CD4-positive, alpha-beta T cell treated with Interleukin-12 subunit alpha and Interleukin-12 subunit beta, for 1 hour (primary cell): ENCODE measurements around the gene B4GALT4.
"Not testable (repeated sequence)": the region's sequence is repeated elsewhere in the genome, so short reads cannot be mapped to it uniquely, and the experiment has no call there.

Experiments
- DNase-seq: peaks from one replicate; pipeline ENCODE4 v3.0.0-alpha.2; 2020

Gene B4GALT4

DNA sequence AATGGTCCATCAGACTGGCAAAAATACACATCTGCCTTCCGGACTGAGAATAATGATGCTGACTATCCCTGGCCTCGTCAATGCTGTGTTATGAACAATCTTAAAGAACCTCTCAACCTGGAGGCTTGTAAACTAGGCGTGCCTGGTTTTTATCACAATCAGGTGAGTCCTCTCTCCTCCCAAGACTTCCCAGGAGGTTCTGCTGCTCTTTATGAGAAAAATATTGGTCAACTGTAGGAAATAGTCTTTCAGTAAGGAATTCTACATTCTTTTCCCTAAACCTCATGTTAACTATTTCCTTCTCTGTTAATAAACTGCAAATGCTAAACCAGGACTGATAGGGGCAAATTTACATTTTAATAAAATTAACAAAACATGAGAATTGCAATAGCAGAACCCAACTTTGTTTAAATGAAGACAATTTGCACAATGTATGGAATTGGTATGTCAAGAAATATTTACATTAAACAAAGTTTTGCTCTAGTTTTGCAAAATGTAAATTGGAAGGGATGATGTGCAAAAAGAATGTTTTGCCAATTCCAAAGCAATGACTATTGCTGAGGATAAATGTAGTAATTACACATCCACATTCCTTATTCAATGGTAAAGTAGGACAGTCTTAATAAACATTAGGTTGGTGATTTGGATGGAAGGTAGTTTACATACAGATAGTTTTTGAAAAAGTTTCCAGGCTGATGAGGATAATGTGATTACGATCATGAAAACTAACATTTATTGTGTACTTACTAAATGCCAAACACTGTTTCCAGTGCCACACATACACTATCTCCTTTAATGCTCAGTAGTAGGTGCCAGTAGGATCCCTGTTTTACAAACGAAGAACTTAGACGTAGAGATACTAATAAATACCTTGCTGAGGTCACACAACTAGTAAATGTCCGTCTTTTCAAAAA, 46.2 kb downstream of the B4GALT4 start:
- no peak for DNase-seq

DNA sequence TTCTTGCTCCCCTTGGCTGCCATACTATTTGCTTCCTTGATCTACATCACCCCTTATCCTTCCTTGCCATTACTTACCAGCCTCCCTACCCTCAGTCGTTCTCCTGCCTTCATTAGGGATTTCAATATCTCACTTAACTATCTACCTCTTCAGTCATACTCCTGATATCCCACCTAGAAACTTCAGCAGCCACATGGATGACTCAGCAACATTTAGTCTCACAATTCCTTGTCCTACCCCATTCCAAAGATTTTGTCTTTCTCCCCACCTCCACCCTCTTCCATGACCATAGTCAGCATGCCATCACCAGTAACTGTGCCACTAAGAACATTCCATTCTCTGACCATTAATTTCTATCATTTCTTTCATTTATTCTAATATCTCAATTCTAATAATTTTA, 48.9 kb downstream of the B4GALT4 start:
- no peak for DNase-seq

DNA sequence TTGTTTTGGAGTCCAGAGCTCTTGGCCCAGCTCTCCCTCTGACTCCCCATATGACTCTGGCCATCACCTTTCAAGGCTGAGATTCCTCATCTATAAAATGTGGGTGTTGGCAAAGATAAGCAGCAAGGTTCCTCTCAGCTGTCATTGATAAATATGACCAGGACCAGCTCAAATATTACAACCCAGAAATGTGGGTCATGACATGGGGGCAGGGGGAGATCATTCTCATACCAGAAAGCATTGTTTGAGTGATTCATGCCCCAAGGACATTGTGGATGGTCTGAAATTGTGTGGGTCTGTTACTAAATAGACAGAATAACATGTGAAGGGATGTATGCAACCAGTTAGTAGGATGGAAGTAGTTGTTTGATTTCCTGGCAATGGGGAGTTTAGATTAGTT, 53.4 kb downstream of the B4GALT4 start:
- no peak for DNase-seq

DNA sequence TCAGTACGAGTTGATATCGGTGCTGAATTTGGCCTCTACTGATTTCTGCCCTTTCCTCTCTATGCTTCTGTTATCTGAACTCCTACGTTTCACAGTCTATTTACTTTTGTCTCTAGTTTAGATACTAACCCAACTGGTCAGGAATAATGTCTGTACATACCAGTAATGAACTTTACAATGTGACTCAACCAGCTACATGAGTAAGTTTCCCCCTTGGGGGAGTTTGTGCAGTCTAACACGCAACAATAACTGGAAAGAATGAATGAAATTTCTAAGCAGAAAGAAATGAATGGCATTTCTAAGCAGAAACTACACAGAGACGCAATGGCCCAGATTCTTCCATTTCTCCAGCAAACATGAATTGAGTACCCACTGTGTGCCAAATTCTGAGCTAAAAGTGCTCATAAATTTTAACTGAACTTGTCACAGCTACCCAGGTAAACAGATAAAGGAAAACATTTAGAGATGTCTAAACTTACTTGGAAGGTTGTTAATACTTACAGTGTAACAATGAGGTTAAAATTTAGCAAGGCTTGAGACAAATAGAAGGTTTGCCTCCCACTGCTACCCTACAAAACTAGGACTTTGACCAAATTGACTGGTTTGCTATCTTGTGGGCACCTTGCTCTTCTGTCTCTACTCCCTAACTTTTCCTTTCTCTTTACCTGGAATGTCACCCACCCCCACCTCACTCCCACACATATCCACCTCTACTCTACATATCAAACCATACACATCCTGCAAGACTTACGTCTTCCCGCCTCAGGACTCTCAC, 55.7 kb downstream of the B4GALT4 start:
- DNase-seq, result no peak

DNA sequence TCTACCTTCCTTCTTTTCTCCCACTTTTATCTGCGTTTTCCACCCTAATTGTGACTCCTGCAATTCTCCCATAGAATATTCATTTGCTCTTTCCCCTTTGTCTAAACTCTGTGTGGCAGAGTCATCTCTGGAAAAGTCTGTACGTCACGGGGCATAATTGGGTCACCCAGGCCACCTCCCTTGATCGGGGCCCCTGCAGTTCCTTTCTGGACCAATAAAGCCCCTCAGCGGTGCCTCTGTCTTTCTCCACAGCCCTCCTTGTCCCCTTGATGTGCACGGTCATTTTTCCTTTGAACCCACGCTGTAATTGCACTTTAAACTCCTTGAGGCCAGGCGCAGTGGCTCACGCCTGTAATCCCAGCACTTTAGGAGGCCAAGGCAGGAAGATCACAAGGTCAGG, 56.6 kb downstream of the B4GALT4 start:
- no peak for DNase-seq

DNA sequence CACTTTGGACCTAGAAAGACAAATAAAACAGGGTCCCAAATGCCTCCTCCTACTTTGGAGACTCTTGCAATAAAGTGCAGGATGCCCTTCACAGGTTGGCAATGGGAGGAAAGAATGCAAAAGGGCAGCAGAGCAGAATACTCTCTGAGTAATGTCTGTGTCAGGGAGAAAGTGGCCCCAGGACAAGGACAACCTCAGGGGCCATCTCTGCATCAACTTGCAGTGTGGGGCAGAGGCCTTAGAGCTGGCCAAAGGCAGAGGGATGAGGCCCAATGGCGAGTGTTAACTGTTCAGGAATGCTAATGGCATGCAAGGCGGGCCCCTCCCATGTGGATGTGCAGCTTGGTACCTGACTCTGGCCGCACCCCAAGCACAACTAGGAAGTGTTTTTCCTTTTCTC, 58.9 kb downstream of the B4GALT4 start:
- DNase-seq, result no peak

DNA sequence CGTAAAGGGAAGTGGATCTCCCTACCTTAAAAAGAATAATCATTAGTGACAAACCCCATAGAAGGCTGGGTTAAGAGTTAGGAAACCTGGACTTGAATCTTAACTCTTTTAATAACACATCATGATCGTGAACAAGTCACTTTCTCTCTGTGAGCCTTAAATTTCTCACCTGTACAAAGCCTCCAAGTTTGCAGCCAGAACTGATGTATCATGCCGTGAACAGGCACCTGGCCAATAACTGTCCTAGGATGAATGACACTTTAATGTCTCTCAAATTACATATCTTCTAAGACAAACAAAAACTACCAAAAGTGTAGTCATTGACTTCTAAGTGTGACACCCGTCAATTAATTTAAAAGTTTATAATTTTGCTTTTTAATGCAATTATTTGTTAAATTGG, 63.4 kb downstream of the B4GALT4 start:
- no peak for DNase-seq

DNA sequence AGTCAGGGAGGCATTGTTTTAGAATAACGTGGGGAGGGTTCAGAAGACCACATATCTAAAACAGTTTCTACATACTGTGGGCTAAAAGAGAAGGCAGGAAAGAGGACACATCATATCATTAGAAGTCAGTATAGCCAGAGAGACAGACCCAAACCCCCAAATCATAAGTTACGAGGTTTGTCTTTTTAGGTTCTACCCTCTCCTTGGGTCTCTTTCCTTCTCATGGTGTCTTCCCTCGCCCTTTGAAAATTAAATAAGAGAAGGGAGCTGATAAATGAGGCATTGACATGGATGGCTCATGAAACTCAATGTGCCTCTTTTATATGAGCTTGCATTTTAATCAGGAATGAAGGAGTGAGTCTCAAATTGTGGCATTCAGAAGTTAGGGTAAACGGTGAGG, 63.9 kb downstream of the B4GALT4 start:
- DNase-seq, result no peak

DNA sequence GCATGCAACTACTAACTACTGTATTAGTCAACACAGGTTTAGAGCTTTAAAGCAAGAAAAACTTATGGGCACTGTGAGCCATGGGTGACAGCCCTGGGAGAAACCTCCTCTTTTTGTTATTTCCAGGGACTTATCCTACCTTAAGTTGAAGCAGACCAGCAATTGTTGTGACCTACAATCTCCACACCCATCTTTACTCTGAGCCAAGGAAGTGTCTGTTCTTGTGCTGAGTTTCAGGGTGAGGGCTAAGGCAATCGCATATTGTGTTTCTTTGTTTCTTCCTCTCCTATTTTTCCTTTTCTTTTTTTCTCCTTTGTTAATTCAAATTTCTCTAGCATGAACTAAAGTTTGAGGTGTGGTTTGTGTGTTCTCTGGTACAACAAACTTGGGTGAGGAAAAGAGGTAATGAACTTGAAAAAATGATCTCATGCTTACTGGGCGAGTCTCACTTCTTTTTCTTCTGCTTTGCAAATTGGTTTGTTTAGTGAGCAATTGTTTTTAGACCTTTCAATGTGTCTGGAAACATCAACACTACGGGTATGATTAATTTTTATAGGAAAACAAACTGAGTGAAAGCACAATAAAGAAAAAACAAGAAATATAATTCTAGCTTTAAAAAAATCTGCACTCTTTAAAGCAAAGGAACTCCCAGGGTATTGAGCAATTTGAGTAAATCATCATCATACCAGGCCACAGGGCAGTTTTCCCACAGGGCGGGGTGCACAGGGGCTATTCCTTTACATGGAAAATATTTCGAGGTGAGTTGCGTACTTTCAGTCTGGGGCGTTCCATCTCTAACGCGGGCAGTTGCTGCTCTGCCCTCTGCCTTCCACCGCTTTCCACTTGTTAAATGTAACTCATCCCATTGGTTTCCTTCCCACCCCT, 64.6 kb downstream of the B4GALT4 start:
- DNase-seq, result no peak

DNA sequence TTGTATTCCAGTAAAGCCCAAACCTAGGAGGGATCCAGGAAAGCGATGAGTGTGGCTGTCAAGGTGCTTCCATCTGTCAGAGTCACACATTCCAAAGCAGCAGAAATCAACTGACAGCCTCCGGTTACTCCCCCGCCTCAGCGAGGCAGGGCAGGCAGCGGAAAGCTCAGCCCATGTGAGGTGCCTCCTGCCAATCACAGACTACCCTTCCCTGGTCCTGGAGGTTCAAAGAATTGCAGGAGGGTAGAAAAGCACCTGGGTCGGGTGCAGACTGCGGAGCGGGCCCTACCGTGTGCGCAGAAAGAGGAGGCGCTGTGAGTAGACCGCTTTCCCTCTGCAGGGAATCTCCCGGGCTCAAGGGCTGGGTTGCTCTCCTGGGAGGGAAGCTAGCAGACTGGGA, 67.4 kb downstream of the B4GALT4 start, which contains the start of gene UPK1B:
Gene UPK1B, plus strand, starts transcription at position 274 of the 400 bp plus-strand sequence. CDS start 13,144 bp downstream, outside the sequence.
- no peak for DNase-seq

DNA sequence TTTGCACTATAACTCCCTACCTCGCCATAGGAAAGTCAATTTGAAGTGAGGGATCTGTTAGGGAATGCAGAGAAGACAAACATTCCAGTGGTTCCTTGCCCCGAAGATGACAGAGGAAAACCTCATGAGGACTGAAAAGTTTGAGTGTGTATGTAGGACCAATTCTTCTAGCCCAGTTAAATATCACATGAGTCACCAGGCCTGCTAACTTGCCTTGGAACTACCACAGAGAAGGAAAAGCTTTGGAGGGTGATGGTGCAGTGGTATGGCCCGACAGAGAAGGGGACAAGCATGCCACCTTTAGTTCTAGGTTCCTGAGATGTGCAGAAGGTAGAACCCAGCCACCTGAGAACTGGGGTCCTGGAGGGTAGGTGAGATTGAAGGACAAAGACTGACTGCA, 69.9 kb downstream of the B4GALT4 start:
- DNase-seq, result no peak

DNA sequence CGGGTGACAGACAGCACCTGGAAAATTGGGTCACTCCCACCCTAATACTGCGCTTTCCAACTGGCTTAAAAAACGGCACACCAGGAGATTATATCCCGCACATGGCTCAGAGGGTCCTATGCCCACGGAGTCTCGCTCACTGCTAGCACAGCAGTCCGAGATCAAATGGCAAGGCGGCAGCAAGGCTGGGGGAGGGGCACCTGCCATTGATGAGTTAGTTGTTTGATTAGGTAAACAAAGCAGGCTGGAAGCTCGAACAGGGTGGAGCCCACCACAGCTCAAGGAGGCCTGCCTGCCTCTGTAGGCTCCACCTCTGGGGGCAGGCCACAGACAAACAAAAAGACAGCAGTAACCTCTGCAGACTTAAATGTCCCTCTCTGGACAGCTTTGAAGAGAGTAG, 75.9 kb downstream of the B4GALT4 start:
- DNase-seq, result not testable (repeated sequence)
